Measurements from ENCODE around the gene IFI27L2.
"Not testable (repeated sequence)": the region's sequence is repeated elsewhere in the genome, so short reads cannot be mapped to it uniquely, and the experiment has no call there.

Gene IFI27L2, protein sequence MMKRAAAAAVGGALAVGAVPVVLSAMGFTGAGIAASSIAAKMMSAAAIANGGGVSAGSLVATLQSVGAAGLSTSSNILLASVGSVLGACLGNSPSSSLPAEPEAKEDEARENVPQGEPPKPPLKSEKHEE
- total RNA-seq, result 3.8 to 12.2 reads per million in 2 experiments

DNA sequence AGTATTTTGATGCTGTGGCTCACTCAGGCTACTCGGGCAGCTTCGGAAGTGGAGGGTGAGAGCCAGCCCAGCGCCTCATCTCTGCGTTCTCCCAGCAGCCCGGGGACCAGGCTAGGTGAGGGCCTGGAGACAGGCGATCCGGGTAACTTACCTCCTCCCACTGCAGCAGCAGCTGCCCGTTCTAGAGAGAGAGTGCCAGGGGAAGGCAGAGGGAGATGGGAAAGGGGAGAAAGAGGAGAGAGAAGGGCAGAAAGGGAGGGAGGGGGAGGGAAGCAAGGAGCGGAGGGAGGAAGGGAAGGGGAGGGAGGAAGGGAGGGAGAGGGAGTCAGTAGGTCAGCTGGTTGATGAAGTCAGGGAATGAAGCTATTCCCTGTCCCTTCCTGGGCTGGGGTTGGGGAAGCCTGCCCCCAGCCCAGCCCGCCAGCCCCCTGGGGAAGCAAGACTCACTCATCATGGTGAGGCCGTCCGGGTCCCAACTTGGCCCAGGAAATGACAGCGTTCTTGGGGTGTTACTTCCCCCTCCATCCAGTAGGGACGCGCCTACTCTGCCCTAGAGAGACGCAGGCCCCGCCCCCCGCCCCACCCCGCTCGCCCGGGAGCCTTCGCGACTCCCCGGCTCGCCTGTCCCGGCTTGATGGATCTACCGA lies at the start of gene IFI27L2:
TSS of gene IFI27L2 (minus strand) at position 494 of the 647 bp plus-strand sequence. CDS start at position 454, 40 bp downstream.
- peak; percentile 52 for DNase-seq (ENCODE audit: low read depth)

DNA sequence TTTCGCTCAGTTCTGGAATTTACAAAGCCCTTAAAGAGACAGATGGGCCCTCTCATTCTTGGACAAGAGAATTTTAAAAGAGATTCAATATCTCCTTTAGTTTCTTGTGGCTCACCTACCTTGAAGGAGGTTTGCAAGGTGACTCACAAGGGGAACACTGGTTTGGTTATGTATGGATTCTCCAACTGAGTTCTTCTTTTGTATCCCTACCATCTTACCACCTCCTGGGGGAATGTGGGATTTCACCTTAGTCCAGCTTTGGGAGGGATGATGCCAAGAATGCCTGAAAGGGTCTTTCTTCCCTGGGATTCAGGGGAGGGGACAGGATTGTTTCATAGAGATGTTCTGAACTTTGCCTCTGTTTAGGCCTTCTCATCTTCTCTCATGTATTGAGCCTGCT lies 48.4 kb upstream of the IFI27L2 start:
- DNase-seq (ENCODE audit: low read depth), result no peak

DNA sequence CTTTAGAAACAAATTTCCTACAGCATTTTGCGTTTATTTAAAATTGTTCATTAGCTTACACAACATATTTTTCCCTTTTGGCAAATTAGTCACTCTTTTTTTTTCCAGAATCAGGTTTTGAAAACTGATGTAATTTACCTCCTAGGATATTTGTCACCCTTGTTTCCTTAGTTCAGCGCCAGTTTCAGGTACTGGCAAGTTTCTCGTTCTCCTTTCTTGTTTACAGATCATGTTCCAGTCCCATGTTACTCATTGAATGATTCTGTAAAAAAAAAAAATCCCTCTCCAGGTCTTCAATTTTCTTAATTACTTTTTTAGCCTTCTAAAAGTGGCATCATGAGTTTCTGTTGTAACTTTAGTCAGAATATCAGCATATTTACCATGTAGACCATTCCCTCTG lies 47.4 kb upstream of the IFI27L2 start:
- DNase-seq (ENCODE audit: low read depth), result no peak

DNA sequence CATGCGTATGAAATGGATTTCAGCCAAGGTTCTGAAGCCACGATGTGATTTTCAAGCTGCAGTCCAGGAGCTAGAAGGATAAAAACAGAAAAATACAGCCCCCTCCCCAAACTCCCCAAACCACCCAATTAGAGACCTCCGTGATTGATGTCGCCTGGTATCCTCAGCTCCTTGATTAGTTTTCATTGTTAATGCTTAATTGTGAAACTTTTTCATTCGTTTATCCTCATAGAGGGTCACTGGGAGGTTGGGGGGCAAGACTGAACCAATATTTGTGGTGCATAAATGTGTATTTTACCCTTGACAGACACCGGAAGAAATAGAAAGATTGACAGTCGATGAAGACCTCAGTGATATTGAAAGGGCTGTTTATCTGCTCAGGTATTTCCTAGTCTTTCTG lies 46.3 kb upstream of the IFI27L2 start:
- no peak for DNase-seq (ENCODE audit: low read depth)

DNA sequence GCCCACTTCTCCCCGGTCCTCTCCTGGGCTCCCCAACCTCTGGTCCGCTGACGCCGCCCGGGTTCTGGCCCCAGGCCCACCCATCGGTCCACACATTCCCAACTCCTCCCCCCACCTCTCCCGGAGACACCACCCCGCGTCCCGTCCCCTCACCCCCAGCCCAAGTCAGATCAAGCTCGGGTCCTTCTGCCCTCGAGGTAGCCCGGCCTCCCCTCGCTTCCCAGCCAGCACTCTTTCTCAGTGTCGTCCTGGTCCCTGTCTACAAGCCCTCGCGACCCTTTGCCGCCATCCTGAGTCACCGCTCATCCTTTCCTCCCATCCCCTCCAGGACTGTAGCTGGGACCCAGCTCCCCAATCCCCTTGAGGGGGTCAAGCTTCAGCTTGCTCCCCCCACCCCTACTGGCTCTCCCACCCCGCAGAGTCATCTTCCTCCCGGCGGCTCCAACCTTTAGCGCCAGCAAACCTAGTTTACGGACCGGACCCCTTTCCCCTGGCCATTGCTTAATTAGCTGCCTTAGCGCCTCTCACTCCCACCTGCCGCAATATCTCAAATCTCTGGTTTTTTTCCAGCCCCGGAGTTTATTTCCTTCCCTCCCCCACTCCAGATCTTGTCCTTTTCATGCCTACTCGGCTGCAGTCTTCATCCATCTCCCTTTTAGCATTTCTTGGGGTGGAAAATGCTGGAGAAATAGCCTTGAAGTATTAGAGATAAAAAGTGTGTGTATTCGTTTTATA lies 45.8 kb upstream of the IFI27L2 start:
- no peak for DNase-seq (ENCODE audit: low read depth)

DNA sequence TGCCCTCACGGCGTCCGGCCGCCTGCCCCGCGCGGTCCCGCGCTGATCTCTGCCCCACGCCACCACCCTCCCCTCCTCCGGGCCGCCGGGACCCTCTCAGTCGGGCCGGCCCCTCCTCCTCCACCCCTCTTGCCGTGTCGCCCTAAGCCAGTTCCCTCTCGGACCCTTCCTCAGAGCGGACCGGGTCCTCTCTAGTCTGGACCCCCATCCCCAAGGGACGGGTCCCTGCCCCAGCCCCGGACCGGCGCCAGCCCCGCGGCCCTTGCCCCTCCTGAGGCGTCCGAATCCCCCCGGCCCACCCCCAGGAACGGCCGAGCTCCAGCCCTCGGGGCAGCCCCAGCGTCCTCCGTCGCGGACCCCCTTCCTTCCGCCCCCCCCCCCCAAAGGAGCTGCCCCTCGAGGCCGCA lies 45.2 kb upstream of the IFI27L2 start:
- no peak for DNase-seq (ENCODE audit: low read depth)

DNA sequence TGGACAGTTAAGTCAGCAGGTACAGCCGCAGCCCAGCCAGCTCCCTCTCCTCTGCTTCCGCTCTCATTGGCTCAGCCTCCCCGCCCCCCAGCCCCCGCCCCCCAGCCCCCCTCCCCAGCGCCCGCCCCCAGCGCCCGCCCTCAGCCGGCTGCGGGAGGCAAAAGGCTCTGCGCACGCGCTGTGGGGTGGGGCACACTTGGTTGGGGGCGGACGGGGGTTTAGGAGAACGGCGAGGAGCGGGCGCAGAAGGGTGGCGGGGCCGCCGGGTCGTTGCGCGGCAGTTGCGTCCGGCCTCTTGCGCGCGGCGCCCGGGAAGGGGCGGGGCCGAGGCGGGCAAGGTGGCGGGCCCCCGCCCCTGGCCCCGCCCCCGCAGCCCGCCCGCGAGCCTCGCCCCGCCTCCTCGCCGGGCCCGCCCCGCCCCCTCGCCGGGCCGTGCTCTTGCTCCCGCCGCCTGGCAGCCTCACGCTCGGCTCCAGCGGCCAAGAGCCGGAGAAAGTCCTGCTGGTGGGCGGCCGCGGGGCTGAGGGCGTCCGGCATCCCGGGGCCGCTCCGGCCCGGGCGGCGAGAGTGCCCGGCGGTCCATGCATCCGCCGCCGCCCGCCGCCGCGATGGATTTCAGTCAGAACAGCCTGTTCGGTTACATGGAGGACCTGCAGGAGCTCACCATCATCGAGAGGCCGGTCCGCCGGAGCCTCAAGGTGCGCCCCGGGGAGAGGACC lies 44.6 kb upstream of the IFI27L2 start, which contains the start of gene PPP4R4:
TSS of gene PPP4R4 (plus strand) at position 438 of the 719 bp plus-strand sequence. CDS start at position 582, 144 bp downstream.
- DNase-seq (ENCODE audit: low read depth), result peak; percentile 83

DNA sequence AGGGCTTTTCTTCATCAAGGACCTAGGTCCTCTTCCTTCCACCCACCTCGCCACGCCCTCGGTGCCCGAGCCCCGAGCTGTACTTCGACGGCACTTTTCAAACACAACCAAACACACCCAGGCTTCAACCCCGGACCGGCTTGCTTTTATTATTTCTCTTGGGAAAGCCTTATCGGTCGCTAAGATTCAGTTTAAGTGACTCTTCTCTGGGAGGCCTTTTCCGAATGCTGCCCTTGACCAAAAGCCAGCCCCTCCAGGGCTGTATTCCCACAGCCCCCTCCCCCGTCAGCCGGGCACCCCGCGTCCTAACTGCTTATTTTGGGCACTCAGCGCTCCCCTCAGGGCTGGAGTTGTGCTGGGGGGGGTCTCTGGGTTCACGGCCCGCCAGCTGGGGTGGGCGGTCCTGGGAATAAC lies 44.1 kb upstream of the IFI27L2 start:
- no peak for DNase-seq (ENCODE audit: low read depth)

DNA sequence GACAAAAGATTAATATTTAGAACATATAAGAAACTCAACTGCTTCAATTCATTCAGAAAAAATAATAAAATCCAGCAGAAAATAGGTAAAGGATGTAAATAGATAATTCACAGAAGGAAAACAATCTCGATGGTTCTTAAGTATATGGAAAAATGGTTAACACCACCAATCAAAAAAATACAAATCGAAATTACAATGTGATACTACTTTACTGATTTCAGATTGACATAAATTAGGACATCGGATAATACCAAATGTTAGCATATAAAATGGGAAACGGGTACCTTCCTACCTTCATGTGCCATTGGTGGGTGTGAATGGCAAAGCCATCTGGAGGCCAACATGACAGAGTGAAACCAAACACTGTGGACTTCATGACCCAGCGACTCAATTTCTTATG lies 43.1 kb upstream of the IFI27L2 start:
- DNase-seq (ENCODE audit: low read depth), result no peak

DNA sequence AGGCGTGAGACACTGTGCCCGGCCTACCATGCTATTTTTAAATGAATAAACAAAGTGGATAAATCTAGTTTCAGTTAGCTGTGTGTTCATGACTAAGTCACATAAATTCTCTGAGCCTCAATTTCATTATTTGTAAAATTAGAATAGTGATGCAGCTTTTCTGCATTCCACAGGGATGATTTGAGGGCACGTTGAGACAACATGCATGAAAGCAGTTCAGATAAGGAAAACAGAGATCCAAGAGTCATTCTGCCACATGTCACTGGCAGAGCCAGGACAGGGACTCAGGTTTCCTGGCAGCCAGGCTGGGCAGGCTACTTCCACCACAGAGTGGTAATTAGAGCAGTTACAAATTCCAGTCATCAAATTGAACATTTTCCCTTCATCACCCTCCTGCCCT lies 41.8 kb upstream of the IFI27L2 start:
- no peak for DNase-seq (ENCODE audit: low read depth)

DNA sequence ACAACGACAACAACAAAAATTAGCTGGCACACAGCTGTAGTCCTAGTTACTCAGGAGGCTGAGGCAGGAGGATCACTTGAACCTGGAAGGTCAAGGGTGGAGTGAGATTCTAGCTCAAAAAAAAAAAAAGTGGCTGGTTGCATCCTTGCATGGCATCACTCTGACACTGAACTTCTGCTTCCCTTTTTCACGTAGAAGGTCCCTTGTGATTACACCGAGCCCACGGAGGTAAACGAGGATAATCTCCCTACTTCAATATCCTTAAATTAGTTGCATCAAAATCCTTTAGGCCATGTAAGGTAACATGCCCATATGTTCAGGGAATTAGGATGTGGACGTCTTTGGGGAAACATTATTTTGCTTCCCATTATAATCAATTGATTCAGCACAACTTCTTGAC lies 40.7 kb upstream of the IFI27L2 start:
- DNase-seq (ENCODE audit: low read depth), result no peak

DNA sequence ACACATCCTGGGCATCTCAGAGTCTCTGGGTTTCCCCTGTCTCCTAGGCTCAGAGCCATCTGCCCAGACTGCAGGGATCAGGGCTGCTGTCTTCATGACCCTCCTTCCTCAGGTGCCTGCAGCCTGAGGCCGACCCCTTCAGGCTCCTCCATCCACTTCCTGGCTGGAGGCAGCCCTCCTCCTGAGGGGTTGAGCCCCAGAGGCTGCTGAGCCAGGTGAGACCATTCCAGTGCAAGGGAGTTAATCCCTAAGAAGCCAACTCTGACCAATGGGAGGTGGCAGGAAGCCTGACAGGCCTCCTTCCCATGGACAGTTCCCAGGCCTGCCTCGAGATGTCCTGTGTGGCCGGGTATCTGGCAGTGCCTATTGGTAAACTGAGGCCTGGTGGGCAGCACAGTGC lies 36.3 kb upstream of the IFI27L2 start:
- no peak for DNase-seq (ENCODE audit: low read depth)

DNA sequence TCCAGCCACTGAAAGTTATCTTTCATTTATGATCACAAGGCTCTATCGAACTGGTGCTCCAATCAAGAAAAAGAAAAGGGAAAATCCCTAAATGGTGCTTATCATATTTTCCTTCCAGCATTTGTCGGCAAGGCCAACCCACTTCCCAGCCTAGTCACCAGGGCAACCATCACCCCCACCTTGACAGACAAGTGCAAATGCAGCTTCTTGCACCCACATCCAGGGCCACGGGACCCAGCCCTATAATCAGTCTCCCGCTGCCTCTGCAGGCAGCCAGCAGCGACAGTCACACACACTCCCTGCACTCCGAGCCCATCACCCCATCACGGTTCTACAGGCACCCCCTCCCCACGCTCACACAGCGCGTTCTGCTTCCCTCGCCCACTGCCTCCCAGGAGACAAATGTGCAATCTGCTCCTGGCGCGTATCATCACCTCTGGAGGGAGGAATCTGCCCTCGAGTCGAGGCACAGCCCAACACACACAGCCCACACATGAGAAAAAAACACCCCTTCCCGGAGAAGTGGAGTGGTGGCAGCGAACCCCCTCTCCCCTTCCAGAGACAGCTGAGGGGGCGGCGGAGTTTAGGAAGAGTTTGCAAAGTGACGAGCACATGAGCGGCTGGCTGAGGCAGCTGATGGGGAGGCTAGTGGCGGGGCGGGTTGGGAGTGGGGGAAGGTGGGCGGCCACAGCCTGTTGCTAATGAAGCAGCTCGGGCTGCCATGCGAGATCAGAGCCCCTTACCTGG lies 35.5 kb upstream of the IFI27L2 start:
- DNase-seq (ENCODE audit: low read depth), result no peak

DNA sequence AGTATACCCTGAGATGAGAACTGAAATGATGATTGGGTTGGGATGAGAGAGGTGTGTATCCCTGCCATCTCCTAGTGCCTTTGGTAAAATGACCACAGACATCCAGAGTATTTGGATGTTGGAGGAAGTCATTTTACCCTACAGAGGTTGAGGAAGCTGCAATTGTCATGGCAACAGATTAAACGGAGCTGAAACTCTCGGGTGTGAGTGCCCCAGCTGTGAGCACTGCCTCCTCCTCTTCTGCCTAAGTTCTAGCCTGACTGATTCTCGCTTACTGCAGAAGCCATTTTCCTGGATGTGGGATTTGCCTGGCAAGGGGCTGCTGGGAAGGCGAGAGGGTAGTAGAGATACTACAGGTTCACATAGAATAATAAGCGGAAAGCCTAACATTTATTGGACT lies 34.4 kb upstream of the IFI27L2 start:
- no peak for DNase-seq (ENCODE audit: low read depth)

DNA sequence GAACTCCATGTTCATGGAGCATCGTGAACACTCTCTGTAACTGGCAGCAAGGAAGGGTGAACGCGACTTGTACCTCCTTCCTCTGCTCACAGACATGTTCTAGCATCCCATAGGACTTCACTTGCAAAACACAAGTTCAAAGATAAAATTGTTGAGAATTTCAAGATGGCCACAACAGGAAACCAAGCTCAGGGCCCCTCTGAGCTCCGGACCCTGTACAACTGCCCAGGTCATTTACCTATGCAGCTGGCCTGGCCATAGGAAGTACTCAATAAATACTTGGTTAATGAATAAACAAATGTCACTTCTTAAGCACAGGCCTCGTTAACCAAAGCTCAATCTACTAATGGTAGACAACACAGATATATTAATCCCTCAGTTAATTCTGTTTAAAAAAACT lies 33.1 kb upstream of the IFI27L2 start:
- DNase-seq (ENCODE audit: low read depth), result no peak

DNA sequence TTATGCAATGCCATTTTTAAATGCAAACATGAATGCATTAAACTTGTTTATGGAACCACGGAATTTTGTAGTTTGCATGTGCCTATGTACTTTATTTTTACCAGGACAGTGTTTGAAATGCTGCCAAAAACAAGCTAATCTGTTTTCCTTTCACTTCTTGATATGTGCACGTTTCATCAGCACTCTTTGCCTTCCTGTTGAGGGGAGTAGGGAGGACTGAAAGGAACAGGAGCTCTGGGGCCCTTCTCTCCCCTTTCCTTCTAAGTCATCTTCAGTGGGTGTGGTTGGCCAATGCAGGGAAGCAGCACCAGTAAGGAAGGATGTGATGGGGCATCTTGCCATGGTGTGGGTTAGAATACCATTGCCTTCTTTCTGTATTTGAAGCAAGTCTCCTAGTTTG lies 32.6 kb upstream of the IFI27L2 start:
- DNase-seq (ENCODE audit: low read depth), result no peak

DNA sequence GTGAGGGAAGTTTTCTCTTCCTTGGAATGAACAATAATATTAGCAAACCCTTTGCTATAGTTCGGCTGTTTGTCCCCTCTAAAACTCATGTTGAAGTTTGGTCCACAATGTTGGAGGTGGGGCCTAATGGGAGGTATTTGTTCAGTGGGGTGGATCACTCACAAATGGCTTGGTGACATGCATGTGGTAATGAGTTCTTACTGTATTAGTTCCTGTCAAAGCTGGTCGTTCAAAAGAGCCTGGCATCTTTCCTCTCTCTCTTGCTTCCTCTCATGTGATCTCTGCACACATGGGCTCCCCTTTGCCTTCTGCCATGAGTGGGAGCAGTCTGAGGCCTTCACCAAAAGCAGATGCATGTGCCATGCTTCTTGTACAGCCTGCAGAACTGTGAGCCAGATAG lies 31.7 kb upstream of the IFI27L2 start:
- no peak for DNase-seq (ENCODE audit: low read depth)

DNA sequence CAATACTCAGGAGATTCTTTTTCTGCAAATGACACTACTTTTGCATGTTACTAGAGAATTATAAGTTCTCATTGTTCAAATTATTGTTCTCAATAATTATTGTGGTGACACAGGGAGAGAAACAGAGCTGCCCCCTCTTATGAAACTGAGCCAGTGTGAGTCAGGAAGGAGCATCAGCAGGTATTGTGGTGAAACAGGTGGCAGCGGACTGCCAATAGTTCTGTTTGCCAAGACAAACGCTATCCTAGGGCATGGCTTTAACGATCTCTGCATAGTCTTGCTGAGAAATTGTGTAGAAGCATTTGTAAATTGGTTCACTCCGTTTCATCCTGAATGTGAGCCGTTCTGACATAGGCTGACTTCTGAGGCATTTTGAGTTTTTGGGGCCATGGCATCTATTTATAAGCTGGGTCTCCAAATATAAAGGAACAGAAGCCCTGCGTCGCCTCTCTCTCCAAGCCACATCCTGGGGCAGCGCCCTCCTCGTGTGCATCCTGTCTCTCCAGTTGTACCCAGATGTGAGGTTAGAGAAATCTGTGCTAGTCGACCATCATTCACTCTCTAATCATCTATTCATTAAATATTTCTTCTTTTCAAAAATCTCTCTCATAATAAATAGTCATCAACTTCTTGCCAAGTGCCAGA lies 29.0 kb upstream of the IFI27L2 start:
- DNase-seq (ENCODE audit: low read depth), result no peak

DNA sequence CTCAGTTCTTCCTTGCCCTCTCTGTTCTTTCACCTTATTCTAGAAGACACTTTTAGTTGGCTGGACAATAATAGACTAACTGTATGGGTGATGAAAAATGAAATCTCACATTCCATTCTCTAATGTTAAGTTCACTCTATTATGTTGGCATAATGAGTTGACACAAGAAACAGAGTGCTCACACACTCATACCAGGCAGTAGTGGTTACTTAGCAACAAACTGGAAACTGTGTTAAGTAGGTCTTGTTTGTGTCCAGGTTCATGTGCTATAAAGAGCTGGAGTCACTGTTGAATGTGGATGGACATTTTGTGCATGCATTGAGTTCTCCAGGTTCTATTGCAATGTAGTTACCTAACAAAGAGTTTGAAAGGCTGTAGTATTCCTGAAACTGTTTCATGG lies 27.8 kb upstream of the IFI27L2 start:
- DNase-seq (ENCODE audit: low read depth), result no peak

DNA sequence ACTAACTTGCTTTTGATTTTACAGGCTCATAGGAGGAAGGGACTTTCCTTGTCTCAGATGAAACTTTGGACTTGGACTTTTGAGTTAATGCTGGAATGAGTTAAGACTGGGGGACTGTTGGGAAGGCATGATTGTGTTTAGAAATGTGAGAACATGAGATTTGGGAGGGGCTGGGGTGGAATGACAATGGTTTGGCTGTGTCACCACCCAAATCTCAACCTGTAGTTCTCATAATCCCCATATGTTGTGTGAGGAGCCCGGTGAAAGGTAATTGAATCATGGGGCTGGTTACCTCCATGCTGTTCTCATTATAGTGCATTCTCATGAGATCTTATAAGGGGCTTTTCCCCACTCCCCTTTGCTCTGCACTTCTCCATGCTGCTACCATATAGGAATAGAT lies 26.7 kb upstream of the IFI27L2 start:
- DNase-seq (ENCODE audit: low read depth), result not testable (repeated sequence)

DNA sequence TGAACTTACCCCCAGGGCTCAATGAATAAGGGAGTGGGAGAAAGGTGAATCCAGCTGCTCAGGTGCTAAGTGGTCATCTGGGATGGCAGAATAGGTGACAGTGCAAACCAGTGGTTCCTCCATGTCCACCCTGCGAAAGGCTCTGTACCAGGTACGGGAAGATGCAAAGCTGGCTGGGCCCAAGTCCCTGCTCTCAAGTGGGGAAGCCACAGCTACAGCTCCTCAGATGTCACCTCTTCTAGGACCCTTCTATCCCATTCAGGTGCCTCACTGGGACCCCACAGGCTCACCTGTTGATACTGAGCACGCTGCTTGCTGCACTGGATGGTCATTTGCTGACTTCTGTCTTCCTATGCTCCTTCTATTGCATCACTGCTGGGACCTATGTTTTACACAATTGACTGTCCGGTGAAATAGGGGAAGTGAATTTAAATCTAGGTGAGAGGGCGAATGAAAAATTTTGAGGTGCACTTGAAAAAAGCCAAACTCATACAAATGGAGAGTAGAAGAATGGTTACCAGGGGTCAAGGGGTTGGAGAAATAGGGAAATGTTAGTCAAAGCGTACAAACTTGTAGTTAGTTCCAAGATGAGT lies 24.4 kb upstream of the IFI27L2 start:
- DNase-seq (ENCODE audit: low read depth), result no peak
